H1 (cell line): ENCODE measurements around the gene WDR6. TPM values are rescaled to one million over a fixed set of nuclear protein-coding genes. Genes with fewer than 3 reads are reported as not detected.

ENCODE experiments used
- CTCF ChIA-PET: fragments of 300-600 bp; sonication (Branson Sonifier 250); formaldehyde crosslinking; loops from one replicate; lab custom pipeline; 2021; ENCODE audit not compliant: partially characterized antibody; lab: Charles Lee
- POLR2A ChIA-PET: fragments of 300-600 bp; sonication (Branson Sonifier 250); formaldehyde crosslinking; loops from one replicate; lab custom pipeline; 2021; ENCODE audit warnings: inconsistent platforms; ENCODE audit not compliant: partially characterized antibody; lab: Charles Lee
- DNase-seq, 2 experiments: peaks; one replicate each; pipeline versions ENCODE4 v3.0.0 to v3.0.0-alpha.2; 2010 to 2022; ENCODE audit warnings: low spot score in 2 of 2, low read depth in 1 of 2, mixed read lengths in 1 of 2
- FAIRE-seq: peaks from 2 replicates; lab custom pipeline; 2011; peaks lifted over from hg19 to GRCh38; lab: Jason Lieb, UNC
- H2AFZ ChIP-seq: 2 replicates; pipeline ENCODE4 v1.8.1; 2012; ENCODE audit warnings: low read length, inconsistent platforms
- H2AK5ac ChIP-seq: 2 replicates; pipeline ENCODE4 v1.6.1; 2013; ENCODE audit warnings: low read depth, low read length
- H2BK120ac ChIP-seq: replicated peaks from 2 replicates; pipeline ENCODE3; 2013; ENCODE audit warnings: low read depth, low read length, inconsistent platforms
- H2BK12ac ChIP-seq: 2 replicates; pipeline ENCODE4 v1.6.1; 2013; ENCODE audit warnings: low read depth, low read length
- H2BK15ac ChIP-seq: 2 replicates; pipeline ENCODE4 v1.6.1; 2013; ENCODE audit warnings: low read length
- H2BK20ac ChIP-seq: 2 replicates; pipeline ENCODE4 v1.6.1; 2013; ENCODE audit warnings: low read length
- H2BK5ac ChIP-seq: 2 replicates; pipeline ENCODE4 v1.6.1; 2013; ENCODE audit warnings: low read depth, low read length
- H3K14ac ChIP-seq: 2 replicates; pipeline ENCODE4 v1.6.1; 2013; ENCODE audit warnings: inconsistent platforms; ENCODE audit not compliant: insufficient read length
- H3K18ac ChIP-seq: 2 replicates; pipeline ENCODE4 v1.6.1; 2013; ENCODE audit warnings: low read length; ENCODE audit errors: extremely low read depth
- H3K23ac ChIP-seq: 2 replicates; pipeline ENCODE4 v1.6.1; 2013; ENCODE audit warnings: inconsistent platforms; ENCODE audit not compliant: insufficient read length
- H3K23me2 ChIP-seq: 2 replicates; pipeline ENCODE4 v1.6.1; 2013; ENCODE audit warnings: low read depth, low read length
- H3K27ac ChIP-seq: 2 replicates; pipeline ENCODE4 v1.6.1; 2011; ENCODE audit warnings: low read depth, low read length, inconsistent platforms
- H3K27me3 ChIP-seq, 4 experiments: replicated peaks in 1 of 4; 1 replicate in 1 of 4; 2 replicates in 3 of 4; pipeline versions ENCODE4 v1.6.1 to v1.8.1; 2011 to 2013; ENCODE audit warnings: low read length in 3 of 4, mild to moderate bottlenecking in 3 of 4, inconsistent platforms in 2 of 4, mixed read lengths in 2 of 4, moderate library complexity in 1 of 4; ENCODE audit not compliant: control insufficient read depth in 3 of 4, insufficient read depth in 3 of 4; ENCODE audit errors: extremely low read depth in 1 of 4
- H3K36me3 ChIP-seq, 4 experiments: 2 replicates each; pipeline versions ENCODE4 v1.6.1 to v1.8.1; 2011 to 2013; ENCODE audit warnings: mild to moderate bottlenecking in 4 of 4, low read length in 3 of 4, moderate library complexity in 2 of 4, control low read depth in 1 of 4, inconsistent platforms in 1 of 4; ENCODE audit not compliant: insufficient read depth in 4 of 4, control insufficient read depth in 2 of 4
- H3K4ac ChIP-seq: replicated peaks from 2 replicates; pipeline ENCODE3; 2013; ENCODE audit warnings: low read length, low read depth, mixed read lengths, inconsistent platforms; ENCODE audit not compliant: insufficient read length
- H3K4me1 ChIP-seq, 4 experiments: replicated peaks in 1 of 4; 1 replicate in 1 of 4; 2 replicates in 3 of 4; pipeline versions ENCODE4 v1.6.1 to v1.8.1; 2011 to 2013; ENCODE audit warnings: low read length in 3 of 4, inconsistent platforms in 2 of 4, mixed read lengths in 1 of 4; ENCODE audit not compliant: insufficient read depth in 4 of 4, control insufficient read depth in 3 of 4
- H3K4me2 ChIP-seq, 2 experiments: 2 replicates each; pipeline versions ENCODE4 v1.6.1 to v1.8.1; 2011 to 2013; ENCODE audit warnings: low read depth in 2 of 2, low read length in 2 of 2, control low read depth in 1 of 2, inconsistent platforms in 1 of 2, mild to moderate bottlenecking in 1 of 2; ENCODE audit not compliant: insufficient read depth in 1 of 2
- H3K4me3 ChIP-seq, 4 experiments: fragments of 200-600, 300-600 bp in 1 of 4; sonication (generic), shearing (Covaris generic), sonication (Bioruptor Twin) in 1 of 4; 2 replicates each; pipeline versions ENCODE4 v1.5.1 to v1.8.1; 2011 to 2016; ENCODE audit warnings: low read length in 4 of 4, low read depth in 3 of 4, control low read depth in 2 of 4, inconsistent platforms in 2 of 4, mild to moderate bottlenecking in 2 of 4, mixed read lengths in 1 of 4, moderate library complexity in 1 of 4; ENCODE audit not compliant: insufficient read depth in 2 of 4; ENCODE audit errors: extremely low read depth in 1 of 4
- H3K56ac ChIP-seq: replicated peaks from 2 replicates; pipeline ENCODE3; 2013; ENCODE audit warnings: low read depth, mild to moderate bottlenecking, mixed read lengths, low read length, inconsistent platforms; ENCODE audit not compliant: insufficient read length
- H3K79me1 ChIP-seq: 2 replicates; pipeline ENCODE4 v1.6.1; 2013; ENCODE audit warnings: low read depth, low read length, control low read depth
- H3K79me2 ChIP-seq, 2 experiments: 2 replicates each; pipeline versions ENCODE4 v1.6.1 to v1.8.1; 2012 to 2013; ENCODE audit warnings: low read length in 2 of 2, mild to moderate bottlenecking in 2 of 2, inconsistent platforms in 1 of 2; ENCODE audit not compliant: insufficient read depth in 2 of 2, control insufficient read depth in 1 of 2
- H3K9ac ChIP-seq, 4 experiments: replicated peaks in 1 of 4; 1 replicate in 1 of 4; 2 replicates in 3 of 4; pipeline versions ENCODE4 v1.6.1 to v1.8.1; 2011 to 2013; ENCODE audit warnings: low read depth in 3 of 4, low read length in 3 of 4, control low read depth in 2 of 4, mild to moderate bottlenecking in 2 of 4, moderate library complexity in 2 of 4, inconsistent platforms in 1 of 4; ENCODE audit errors: extremely low read depth in 1 of 4
- H3K9me3 ChIP-seq, 2 experiments: 2 replicates each; pipeline versions ENCODE4 v1.6.1 to v1.8.1; 2012 to 2013; ENCODE audit warnings: mild to moderate bottlenecking in 2 of 2, moderate library complexity in 2 of 2, control low read depth in 1 of 2, inconsistent platforms in 1 of 2, low read depth in 1 of 2, low read length in 1 of 2, mixed read lengths in 1 of 2; ENCODE audit not compliant: insufficient read depth in 2 of 2
- H4K20me1 ChIP-seq, 2 experiments: replicated peaks in 1 of 2; 2 replicates each; pipeline versions ENCODE3 to v1.8.1; 2011 to 2013; ENCODE audit warnings: inconsistent platforms in 2 of 2, low read length in 2 of 2, mild to moderate bottlenecking in 1 of 2; ENCODE audit not compliant: insufficient read depth in 2 of 2, control insufficient read depth in 1 of 2
- H4K5ac ChIP-seq: 2 replicates; pipeline ENCODE4 v1.6.1; 2013; ENCODE audit warnings: low read length, low read depth, mixed read lengths, inconsistent platforms; ENCODE audit not compliant: insufficient read length
- H4K8ac ChIP-seq: 2 replicates; pipeline ENCODE4 v1.8.0; 2013; ENCODE audit warnings: mild to moderate bottlenecking, moderate library complexity, low read length, inconsistent platforms; ENCODE audit not compliant: insufficient read depth; ENCODE audit errors: extremely low read depth
- H4K91ac ChIP-seq: replicated peaks from 2 replicates; pipeline ENCODE3; 2013; ENCODE audit warnings: low read length, mixed read lengths, inconsistent platforms; ENCODE audit not compliant: insufficient read length
- RFX5 ChIP-seq: IDR thresholded peaks from 2 replicates; pipeline ENCODE4 v1.6.1; 2011; ENCODE audit warnings: low read depth, low read length, improper control_type of control experiment, borderline replicate concordance
- WGBS, 2 experiments: shearing (Covaris generic) in 1 of 2; methylation state at CpG; one replicate each; pipeline versions ENCODE4 v1.1.6 to v1.1.7; 2013 to 2015; ENCODE audit warnings: low lambda C conversion rate in 2 of 2, mixed read lengths in 2 of 2, inconsistent platforms in 1 of 2, low coverage in 1 of 2, missing lambda C conversion rate in 1 of 2; ENCODE audit not compliant: insufficient replicate concordance in 2 of 2, insufficient coverage in 1 of 2, insufficient read length in 1 of 2; ENCODE audit errors: extremely low coverage in 1 of 2, missing lambda C conversion rate in 1 of 2; 5-methylcytosine and 5-hydroxymethylcytosine counted together
- polyA plus RNA-seq, 7 experiments: library from polyadenylated mRNA; depleted of rRNA in 3 of 7; stranded (reverse) in 5 of 7; unstranded in 2 of 7; fragments of >200 nt in 5 of 7; fragments of 200-250 nt in 2 of 7; gene quantifications; 1 replicate in 5 of 7; 2 replicates in 1 of 7; 4 replicates in 1 of 7; pipeline versions ENCODE4 v1.2.1 to v1.2.3, GENCODE V29; 2011 to 2013; ENCODE audit warnings: missing spikeins in 2 of 7, mixed read lengths in 2 of 7
- total RNA-seq: library from RNA; stranded (reverse); fragmentation: NEBNext Ultra II Directional; extraction: Animal tissue kit (Norgen Biotek cat#: 25700); gene quantifications from 2 replicates; pipeline ENCODE4 v1.2.1, GENCODE V29; 2021

The WDR6 gene
- total and polyA plus RNA-seq, 2 of the 8 experiments (the other 6 are each of a cell fraction or from before 2014, with no cell fraction given), result 180 to 257 TPM

DNA sequence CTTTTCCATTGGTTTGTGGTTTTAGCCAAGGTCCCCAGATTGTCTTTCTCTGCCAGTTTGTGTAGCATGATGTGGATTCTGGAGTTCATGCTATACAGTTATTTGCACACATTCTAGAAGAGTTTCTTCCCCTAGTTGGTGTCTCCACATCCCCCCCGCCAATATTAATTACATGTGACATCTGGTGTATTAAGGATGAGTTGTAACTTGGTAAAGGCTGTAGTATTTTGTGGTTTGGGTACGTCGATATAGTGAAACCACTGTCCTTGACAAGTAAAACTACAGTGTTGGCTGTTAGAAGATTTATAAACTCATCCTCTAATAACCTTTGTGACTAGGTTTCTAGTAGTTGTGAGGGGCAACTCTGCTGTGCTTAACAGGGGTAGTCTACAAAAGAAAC is 40.8 kb upstream of the WDR6 start:
- Histone ChIP-seq H3K23ac (no peak overlapping the region), H4K5ac (no peak overlapping the region), H3K79me1 (no peaks in the 10 kb centered on the region), H3K4me2 (no peak overlapping the region), H3K9ac (no peak overlapping the region), H3K4me3 (no peak overlapping the region), H3K18ac (no peak overlapping the region), H3K9me3 (no peaks in the 10 kb centered on the region), H3K23me2 (no peaks in the 10 kb centered on the region), H2BK15ac (no peak overlapping the region), H3K4me1 (peaks cover 3 to 8% (median 5%) of the 10 kb centered on the region in 4 experiments; a peak in 6 of 7 replicates), H3K27me3 (no peaks in the 10 kb centered on the region), H2AK5ac (no peak overlapping the region), H4K91ac (no peak overlapping the region), H3K79me2 (no peaks in the 10 kb centered on the region), H2BK12ac (no peak overlapping the region), H3K27ac (no peak overlapping the region), H3K14ac (no peak overlapping the region), H3K56ac (no peak overlapping the region), H3K4ac (no peak overlapping the region), H2AFZ (no peak overlapping the region), H4K20me1 (no peaks in the 10 kb centered on the region), H4K8ac (no peak overlapping the region), H2BK5ac (no peak overlapping the region), H3K36me3 (peaks cover 5 to 51% (median 30%) of the 10 kb centered on the region in 4 experiments; a peak in 7 of 8 replicates), H2BK120ac (no peak overlapping the region), H2BK20ac (no peak overlapping the region)
- DNase-seq, result no peak
- no peak for FAIRE-seq
- WGBS, 2 experiments, result 99% methylated on average over 3 of the region's 3 CpGs; no CpG with 5 or more reads in 1 of the 2 experiments
- ChIA-PET CTCF (interaction anchor here (0.7 to 2.1 kb wide), 2 partner anchors 60 to 226 kb away, joined by 3 to 6 read pairs; no protein-coding TSS in a partner anchor), POLR2A (interaction anchor here (2.1 kb wide), 1 partner anchor 23 kb away, joined by 7 read pairs; the partner anchor contains the start of gene P4HTM)
- no peak for TF ChIP-seq RFX5
